HG03159 (cell line): Measurements from ENCODE around the gene GOLGA8T.
A peak's percentile ranks its signal among the peaks of the same experiment; 100 is the strongest.
"Not testable (repeated sequence)": the region's sequence is repeated elsewhere in the genome, so short reads cannot be mapped to it uniquely, and the experiment has no call there.

Experiments
- ATAC-seq: cut with Tn5 transposase; IDR thresholded peaks from one replicate; pipeline ENCODE4 v1.9.1; 2021; ENCODE audit warnings: mild to moderate bottlenecking, moderate library complexity; ENCODE audit not compliant: unreplicated experiment

Gene GOLGA8T

GRCh38 chr15:30134751-30135150 lies at the start of gene GOLGA8T:
GOLGA8T (plus strand) TSS chr15:30135051; CDS start chr15:30135149, 98 bp downstream.
- not testable (repeated sequence) for ATAC-seq

GRCh38 chr15:30097827-30098226 lies 37.0 kb upstream of the GOLGA8T start:
- ATAC-seq, result not testable (repeated sequence)

- ATAC-seq, result not testable (repeated sequence)
Measured at GRCh38 chr15:30102890-30103289, 32.0 kb upstream of the GOLGA8T start.

- not testable (repeated sequence) for ATAC-seq
Measured at GRCh38 chr15:30103941-30104507, 30.8 kb upstream of the GOLGA8T start.

- ATAC-seq, result not testable (repeated sequence)
Measured at GRCh38 chr15:30110591-30110990, 24.3 kb upstream of the GOLGA8T start.

GRCh38 chr15:30130066-30130465 lies 4.8 kb upstream of the GOLGA8T start:
- not testable (repeated sequence) for ATAC-seq

- not testable (repeated sequence) for ATAC-seq
Measured at GRCh38 chr15:30143246-30143645, 8.4 kb downstream of the GOLGA8T start.

GRCh38 chr15:30149891-30150290 lies 15.0 kb downstream of the GOLGA8T start:
- not testable (repeated sequence) for ATAC-seq

- ATAC-seq, result not testable (repeated sequence)
Measured at GRCh38 chr15:30162479-30163357, 27.9 kb downstream of the GOLGA8T start.

GRCh38 chr15:30163759-30164158 lies 28.9 kb downstream of the GOLGA8T start:
- not testable (repeated sequence) for ATAC-seq

GRCh38 chr15:30164257-30164656 lies 29.4 kb downstream of the GOLGA8T start:
- not testable (repeated sequence) for ATAC-seq

- not testable (repeated sequence) for ATAC-seq
Measured at GRCh38 chr15:30167403-30167802, 32.6 kb downstream of the GOLGA8T start.

- not testable (repeated sequence) for ATAC-seq
Measured at GRCh38 chr15:30167886-30168285, 33.0 kb downstream of the GOLGA8T start.

GRCh38 chr15:30171452-30171851 lies 36.6 kb downstream of the GOLGA8T start:
- not testable (repeated sequence) for ATAC-seq

GRCh38 chr15:30173041-30173608 lies 38.3 kb downstream of the GOLGA8T start:
- ATAC-seq, result peak; percentile 48

GRCh38 chr15:30175291-30175690 lies 40.4 kb downstream of the GOLGA8T start:
- ATAC-seq, result not testable (repeated sequence)

- ATAC-seq, result not testable (repeated sequence)
Measured at GRCh38 chr15:30176613-30177012, 41.8 kb downstream of the GOLGA8T start.

GRCh38 chr15:30179814-30180213 lies 45.0 kb downstream of the GOLGA8T start:
- ATAC-seq, result not testable (repeated sequence)

GRCh38 chr15:30185495-30185894 lies 50.6 kb downstream of the GOLGA8T start:
- not testable (repeated sequence) for ATAC-seq

GRCh38 chr15:30187429-30187828 lies 52.6 kb downstream of the GOLGA8T start:
- ATAC-seq, result not testable (repeated sequence)

- not testable (repeated sequence) for ATAC-seq
Measured at GRCh38 chr15:30189754-30190153, 54.9 kb downstream of the GOLGA8T start.
